Mesenteric fat pad (tissue), 1 donor: ENCODE results near the gene AOC1. TPM values are rescaled to one million over a fixed set of nuclear protein-coding genes. Genes with fewer than 3 reads are reported as not detected.
A peak's percentile ranks its signal among the peaks of the same experiment; 100 is the strongest.

Experiments used
- DNase-seq: peaks from one replicate; pipeline ENCODE4 v3.0.0-alpha.2; 2020; ENCODE audit warnings: low spot score
- total RNA-seq: library from RNA; stranded (reverse); fragmentation: NEBNext Ultra II Directional; extraction: Animal tissue kit (Norgen Biotek cat#: 25700); gene quantifications from one replicate; pipeline ENCODE4 v1.2.1, GENCODE V29; 2021
- donor health status: DM: yes; HTN: yes; CAD: no.

AOC1 gene
- total RNA-seq, 1 donor from 2014 or later = 0.67 TPM

GRCh38 chr7:150857276-150858055 is 5.1 kb downstream of the AOC1 start:
- DNase-seq = peak; percentile 79

DNA sequence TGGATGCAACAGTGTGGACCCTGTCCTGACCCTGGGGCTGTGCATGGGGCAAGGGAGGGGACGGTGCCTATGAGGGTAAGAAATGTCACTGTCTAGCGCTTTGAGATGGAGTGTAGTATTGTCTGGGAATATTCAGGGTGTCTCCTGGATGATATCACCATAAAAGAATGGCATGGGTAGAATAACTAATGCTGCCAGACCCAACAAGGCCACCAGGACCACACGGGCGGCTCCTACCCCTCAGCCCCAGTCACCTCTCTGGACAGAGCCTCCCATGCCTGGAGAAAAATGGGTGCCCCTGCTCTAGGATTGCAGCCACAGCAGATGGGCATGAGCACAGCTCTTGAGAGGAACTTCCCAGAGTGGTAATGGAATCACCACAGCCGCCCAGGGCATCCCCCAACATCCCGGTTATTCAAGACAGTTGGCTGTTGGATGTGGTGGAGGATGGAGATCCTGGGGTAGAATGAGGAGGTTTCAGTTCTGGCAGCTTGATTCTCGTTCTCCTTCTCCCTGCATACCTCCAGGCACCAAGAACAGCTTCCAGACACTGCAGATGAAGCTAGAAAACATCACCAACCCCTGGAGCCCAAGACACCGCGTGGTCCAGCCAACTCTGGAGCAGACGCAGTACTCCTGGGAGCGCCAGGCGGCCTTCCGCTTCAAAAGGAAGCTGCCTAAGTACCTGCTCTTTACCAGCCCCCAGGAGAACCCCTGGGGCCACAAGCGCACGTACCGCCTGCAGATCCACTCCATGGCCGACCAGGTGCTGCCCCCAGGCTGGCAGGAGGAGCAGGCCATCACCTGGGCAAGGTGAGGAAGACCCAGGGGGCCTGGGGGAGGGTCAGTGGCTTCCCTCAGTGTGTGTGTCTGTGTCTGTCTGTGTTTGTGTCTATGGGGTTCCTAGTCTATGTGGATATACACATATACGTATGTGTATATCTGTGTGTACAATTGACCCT is 6.2 kb downstream of the AOC1 start:
- peak; percentile 72 for DNase-seq

DNA sequence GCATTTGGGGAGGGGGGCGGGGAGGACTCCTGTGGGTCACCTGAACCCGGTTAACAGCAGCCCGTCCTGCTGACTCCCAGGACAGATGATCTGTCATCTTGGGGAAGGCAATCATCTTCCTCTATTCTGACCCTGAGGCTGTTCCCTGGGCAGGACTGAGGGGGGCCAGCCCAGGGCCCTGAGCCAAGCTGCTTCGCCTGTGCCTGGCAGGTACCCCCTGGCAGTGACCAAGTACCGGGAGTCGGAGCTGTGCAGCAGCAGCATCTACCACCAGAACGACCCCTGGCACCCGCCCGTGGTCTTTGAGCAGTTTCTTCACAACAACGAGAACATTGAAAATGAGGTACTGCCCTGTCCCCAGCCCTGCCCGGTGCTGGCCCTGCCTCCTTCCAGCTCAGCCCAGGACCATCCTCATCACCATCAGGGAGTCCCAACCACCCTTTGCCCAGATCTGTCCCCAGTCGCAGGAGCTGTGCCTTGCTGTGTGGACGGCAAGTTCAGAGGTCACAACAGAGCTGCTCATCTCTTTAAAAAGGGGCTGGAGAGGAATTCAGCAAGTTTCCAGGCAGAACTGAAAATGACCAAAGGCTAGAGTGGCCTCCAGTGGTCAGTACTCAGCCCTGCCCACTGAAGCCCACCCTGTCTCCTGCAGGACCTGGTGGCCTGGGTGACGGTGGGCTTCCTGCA is 8.1 kb downstream of the AOC1 start:
- peak; percentile 87 for DNase-seq

GRCh38 chr7:150860978-150861295 is 8.6 kb downstream of the AOC1 start:
- DNase-seq = no peak

- peak; percentile 60 for DNase-seq
Measured at GRCh38 chr7:150862356-150862755, 10.0 kb downstream of the AOC1 start.

GRCh38 chr7:150863946-150864345 is 11.6 kb downstream of the AOC1 start:
- DNase-seq = no peak

DNA sequence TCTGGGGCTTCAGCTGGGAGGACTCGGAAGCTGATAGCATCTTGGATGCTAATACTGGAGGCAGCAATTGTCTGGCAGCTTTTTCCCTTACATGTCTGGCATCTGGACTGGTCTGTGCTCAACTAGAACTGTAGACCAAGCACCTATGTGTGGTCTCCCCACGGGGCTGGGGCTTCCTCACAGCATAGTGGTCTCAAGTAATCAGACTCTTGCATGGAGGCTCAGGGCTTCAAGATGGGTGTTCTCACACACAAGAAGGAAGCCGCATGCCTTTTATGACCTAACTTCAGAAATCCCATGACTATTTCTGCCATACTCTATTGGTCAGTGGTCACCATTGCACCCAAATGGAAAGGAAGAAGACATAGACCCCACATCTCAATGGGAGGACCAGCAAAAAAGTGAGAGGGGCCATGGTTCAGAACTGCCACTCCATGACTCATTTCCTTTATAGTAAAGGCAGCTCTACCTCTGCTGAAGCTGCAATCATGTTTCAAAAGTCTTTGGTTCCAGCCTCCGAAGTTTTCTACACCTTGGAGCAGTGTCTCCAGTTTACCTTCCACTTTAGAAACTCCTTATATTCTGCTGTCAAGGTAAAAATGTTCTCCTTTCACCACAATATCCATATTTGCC is 14.7 kb downstream of the AOC1 start:
- DNase-seq = no peak

DNA sequence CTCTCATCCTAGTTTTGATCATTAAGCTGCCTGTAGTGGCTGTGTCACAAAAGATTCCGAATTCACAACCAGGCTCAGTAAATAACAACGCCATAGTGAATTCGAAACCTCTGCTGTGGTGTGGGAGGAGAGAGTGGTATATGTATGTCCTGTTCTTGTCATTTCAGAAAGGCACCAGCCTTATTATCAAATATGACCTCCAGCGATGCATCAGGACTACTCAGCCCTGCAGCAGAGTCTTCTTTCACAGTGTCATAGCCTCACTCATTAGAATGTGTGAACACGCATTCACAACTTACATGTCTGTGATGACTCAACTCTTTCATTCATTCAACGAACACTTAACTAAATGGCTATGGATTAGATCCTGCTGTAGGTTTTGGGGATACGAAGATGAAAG is 15.3 kb downstream of the AOC1 start:
- DNase-seq = no peak

DNA sequence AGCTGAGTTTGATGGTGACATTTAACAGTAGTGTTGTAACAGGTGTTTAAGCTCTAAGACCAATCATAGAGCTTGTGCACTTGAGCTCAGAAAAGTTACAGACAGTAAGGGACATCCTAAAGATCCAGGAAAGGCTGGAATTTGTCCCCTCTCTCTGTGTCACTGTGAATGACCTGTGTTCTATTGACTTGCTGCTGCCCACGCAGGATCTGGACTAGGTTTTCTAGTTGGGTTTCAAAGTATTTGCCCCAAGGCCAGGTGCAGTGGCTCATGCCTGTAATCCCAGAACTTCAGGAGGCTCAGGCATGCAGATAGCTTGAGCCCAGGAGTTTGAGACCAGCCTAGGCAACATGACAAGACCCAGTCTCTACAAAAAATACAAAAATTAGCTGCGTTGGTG is 17.1 kb downstream of the AOC1 start:
- no peak for DNase-seq

- no peak for DNase-seq
Measured at GRCh38 chr7:150871601-150872000, 19.3 kb downstream of the AOC1 start.

GRCh38 chr7:150874401-150875198 is 22.3 kb downstream of the AOC1 start:
- no peak for DNase-seq

- DNase-seq = no peak
Measured at GRCh38 chr7:150875791-150876190, 23.5 kb downstream of the AOC1 start.

GRCh38 chr7:150876817-150877526 is 24.7 kb downstream of the AOC1 start:
- no peak for DNase-seq

DNA sequence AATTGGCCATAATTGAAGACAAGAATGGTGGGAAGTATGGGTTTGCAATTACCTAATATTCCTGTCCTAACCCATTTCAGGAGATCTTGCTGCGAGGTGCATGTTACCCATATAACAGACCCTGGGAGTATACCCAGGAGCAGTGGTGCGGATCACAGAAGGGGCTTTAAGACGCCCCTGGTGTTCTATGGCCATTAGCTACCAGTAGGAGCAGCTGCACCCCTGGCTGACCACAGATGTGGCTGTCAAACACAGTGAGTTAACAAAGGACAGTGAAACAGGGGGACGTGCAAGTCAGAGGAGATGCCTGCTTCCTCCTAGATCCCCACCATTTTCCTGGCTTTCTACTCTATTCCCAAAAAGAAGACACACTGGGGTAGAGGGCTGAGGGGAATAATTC is 25.2 kb downstream of the AOC1 start:
- DNase-seq = no peak

DNA sequence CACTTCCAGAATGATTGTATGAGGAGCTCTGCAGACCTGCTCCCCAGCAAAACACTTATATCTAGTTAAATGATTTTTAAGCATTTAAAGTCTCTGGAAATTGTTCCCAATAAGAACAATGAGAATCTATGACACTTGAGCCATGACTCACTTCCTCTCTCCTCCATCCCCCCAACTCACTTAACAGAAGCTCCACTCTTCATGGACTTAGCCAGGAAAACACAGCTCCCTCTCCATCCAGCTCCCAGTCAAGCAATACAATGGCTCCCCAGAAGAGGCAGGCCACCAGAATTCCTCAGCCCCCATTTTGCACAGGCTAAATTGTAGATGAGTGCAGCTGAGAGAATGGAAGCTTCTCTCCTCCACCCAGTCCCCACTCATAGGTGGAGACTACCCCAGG is 27.0 kb downstream of the AOC1 start:
- DNase-seq = no peak

- DNase-seq = no peak
Measured at GRCh38 chr7:150881189-150881588, 28.9 kb downstream of the AOC1 start.

DNA sequence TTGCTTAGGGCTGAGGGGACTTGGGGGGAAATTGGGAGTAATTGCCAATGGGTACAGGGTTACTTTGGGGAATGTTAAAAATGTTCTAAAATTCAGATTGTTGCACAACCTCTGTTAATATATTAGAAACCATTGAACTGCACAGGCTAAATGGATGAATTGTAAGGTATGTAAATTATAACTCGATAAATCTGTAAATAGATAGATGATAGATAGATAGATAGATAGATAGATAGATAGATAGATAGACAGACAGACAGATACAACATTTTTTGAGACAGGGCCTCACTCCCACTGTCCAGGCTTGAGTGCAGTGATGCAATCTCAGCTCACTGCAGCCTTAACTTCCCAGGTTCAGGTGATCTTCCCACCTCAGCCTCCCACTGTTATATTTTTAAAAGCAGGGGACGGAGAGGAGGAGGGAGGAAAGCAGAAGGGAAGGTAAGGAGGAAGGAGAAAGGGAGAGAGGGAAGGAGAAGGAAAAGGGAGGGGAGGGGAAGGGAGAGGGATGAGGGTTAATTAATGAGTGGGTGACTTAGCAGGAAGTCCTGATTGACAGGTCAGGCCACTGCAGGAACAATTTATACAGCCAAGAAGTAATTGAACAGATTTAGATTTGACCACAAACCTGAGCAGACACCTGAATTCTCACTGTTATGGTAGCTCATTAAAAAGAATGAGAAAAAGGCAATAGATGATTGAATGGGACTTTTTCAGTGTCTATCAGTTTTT is 38.7 kb downstream of the AOC1 start:
- DNase-seq = no peak

- DNase-seq = peak; percentile 82
Measured at GRCh38 chr7:150891740-150892139, 39.4 kb downstream of the AOC1 start.

- DNase-seq = no peak
Measured at GRCh38 chr7:150895809-150896208, 43.5 kb downstream of the AOC1 start.
